Stimulated activated CD8-positive, alpha-beta memory T cell treated with anti-CD3 and anti-CD28 coated beads, Interleukin-2, amount 100 ng/mL, for 48 hours (primary cell): ENCODE results near the gene RMRP.

Experiments used
- DNase-seq, 2 donors: peaks; one replicate each; pipeline ENCODE4 v3.0.0-alpha.2; 2020; ENCODE audit warnings: low read depth in 2 of 2

Gene RMRP

DNA sequence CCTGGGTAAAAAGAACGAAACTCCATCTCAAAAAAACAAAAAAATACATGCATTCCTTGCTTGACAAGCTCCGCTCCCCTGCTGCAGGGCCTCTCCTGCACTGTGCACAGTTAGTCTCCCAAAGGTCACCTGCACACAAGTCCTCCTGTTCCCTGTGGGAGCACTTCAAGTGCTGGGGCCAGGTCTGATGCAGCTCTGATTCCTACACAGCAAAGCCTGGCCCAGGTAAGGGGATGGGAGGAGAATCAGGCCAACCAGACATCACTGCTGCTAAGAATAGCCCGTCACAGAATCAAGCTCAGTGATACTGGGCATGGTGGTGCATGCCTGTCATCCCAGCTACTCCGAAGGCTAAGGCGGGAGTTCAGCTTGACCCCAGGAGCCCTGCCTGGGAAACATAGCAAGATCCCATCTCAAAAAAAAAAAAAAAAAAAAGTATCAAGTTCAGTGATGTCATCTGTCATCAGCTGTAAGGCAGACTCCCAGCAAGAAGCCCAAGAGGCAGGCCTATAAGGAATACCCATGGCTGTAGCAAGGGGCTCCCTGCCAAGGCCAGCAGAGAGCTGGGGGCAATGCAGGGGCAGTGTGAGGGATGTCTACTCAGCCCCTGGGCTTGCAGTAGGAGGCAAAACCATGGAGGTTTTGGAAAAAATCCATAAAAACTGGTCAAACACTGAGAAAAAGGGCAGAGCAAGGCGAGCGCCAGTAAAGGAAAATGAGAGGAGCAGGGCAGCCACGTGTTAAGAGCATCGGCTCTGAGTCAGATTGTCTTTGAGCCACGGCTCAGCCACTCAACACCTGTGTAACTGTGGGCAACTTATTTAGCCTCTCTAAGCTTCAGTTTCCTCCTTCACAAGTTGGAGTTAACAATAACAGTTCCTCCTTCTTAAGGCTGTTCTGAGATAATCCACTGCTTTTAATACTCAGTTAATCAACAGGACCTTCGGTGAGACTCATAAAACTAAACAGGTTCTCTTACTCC lies 28.7 kb upstream of the RMRP start:
- no peak for DNase-seq

DNA sequence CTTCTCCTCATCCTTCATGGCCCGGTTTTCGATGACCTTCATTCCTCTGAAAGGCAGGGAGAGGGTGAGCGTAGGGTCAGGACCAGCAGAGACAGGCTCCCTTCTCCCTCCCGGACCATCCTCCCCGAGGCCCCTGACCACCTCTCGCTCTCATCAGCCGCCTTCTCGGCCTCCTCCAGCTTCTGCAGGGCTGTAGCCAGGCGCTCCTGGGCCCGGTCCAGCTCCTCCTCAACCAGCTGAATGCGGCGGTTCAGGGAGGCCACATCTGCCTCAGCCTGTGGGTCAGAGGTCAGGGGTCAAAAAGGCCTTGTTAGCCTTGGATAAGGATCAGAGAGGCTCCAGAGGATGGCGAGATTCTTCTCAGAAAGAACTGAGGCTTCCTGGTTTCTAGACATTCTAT lies 27.7 kb upstream of the RMRP start:
- no peak for DNase-seq

DNA sequence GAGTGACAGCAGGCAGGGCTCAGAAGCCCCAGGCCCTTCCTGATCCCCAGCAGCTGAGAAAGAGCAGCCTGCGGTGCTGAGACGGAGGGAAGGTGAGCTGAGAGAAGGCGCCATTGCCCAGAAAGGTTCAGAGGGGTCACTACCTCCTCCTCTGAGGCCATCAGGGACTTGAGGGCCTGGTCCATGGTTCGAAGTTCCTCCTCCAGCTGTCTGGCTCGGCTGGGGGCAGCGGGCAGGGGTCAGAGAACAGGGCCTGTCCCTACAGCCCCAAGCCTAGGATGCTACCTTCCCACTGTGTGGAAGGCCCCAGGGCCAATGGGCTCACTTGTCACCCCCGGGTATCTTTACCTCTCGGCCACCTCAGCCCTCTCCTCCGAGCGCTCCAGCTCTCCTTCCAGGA lies 27.1 kb upstream of the RMRP start:
- DNase-seq: no peak

DNA sequence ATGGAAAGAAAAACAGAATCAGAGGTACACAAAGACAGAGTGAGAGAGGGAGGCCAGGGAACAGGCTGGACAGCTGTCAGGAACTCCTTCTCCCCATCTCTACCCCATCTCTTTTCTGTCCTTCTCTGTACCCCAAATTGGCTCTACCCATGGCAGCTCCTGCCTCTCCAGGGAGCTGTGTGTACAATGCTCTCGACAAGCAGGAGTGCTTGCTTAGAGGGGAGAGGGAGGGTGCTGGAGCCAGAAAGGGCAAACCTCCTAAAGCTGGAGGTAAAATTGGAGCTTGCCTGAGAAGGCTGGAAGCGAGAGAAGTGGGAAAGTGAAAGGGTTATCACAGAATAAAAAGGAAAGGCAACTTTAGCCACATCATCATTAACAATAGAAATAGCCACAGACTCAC lies 25.5 kb upstream of the RMRP start:
- no peak for DNase-seq

DNA sequence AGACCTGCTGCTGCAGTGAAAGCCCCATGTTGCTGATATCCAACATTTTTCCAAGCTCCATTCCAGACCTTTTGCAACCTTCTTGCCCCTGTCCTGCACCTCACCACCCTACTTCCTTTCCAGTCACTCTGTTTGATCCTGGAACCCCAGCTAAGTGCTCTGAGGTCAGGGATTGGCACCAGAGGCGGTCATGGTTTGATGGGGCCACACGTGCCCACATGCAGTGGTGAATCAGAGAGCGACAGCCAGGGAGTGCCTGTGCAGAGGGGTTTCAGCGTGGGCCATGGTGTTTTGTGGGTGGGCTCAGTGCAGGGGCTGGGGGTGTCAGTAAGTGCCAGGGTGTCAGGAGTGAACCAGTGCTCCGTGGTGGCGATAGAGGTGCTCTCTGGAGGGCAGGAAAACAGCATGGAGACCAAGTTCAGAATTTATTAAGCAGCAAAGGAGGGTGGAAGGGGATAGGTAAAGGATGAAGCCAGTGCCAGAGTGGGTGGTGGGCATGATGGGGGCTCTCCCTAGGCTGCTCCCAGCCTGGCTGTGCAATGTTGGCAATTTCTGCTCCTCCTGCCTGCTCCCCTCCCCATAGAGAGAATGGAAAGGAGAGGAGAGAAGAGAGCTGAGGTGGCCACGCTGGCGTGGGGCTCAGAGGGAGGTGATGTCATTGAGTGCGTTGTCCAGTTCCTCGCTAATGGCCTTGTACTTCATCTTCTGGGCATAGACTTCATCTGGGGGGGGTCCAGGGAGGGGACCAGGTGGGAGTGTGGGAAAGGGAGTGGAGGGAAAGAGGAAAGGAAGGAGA lies 24.9 kb upstream of the RMRP start:
- DNase-seq: no peak

DNA sequence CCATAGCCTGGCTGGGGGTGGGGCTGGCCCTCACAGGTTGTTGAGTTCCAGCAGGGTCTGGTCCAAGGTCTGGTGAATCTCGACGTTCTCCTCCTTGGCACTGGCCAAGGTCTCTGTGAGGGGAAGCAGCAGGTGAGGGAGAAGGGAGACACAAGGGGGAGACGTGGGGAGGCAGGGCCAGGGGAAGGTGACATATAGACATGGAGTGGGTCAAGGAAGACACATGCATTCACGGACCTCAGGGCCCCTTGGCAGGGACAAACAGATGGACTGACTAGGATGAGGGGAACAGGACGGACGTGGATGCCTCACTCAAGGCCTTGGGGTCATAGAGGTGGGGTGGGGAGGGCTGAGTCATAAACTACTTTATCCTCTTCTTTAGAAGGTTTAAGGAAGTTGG lies 24.2 kb upstream of the RMRP start:
- no peak for DNase-seq

DNA sequence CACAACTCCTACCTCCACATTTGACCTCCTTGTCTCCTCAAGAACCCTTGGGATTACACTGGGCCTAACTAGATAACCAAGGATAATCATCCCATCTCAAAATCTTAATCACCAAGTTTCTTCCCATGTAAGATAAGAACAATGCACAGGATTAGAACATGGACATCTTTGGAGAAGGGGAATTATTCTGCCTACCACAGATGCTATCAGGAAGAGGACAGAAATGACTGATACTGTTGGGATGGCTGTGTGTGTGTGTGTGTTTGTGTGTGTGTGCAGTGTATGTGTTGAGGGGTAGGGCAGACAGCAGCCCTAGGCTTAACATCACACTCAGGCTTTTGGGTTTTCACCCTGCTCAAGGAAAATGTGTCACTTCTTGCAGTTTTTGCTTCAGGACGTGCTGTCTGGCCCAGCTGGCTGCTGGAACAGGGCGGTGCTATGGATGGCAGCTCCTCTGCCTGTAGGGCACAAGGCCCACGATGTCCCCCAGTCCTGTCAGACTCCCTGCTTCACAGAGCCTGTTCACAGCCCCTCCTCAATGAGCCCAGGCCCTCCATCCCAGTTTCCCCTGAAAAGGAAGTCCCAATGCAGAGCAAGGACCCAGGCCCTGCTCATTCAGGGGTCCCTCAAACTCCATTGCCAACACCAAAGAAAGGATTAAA lies 23.7 kb upstream of the RMRP start:
- DNase-seq: no peak

DNA sequence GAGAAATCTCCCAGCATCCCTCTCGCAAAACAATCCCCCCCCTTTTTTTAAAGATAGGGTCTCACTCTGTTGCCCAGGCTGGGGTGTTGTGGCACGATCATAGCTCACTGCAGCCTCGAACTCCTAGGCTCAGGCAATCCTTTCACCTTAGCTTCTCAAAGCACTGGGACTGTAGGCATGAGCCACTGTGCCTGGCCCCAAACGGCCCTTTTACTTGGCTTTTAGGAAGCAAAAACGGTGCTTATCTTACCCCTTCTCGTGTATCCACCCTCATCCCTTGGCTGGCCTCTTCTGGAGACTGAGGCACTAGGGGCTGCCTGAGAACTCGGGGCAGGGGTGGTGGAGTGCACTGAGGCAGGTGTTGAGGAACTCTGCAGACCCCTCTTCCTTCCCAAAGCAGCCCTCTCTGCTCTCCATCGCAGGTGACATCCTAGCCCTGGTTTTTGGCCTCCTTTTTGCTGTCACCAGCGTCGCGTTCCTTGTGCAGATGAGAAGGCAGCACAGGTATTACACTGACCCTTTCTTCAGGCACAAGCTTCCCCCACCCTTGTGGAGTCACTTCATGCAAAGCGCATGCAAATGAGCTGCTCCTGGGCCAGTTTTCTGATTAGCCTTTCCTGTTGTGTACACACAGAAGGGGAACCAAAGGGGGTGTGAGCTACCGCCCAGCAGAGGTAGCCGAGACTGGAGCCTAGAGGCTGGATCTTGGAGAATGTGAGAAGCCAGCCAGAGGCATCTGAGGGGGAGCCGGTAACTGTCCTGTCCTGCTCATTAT lies 22.7 kb upstream of the RMRP start:
- no peak for DNase-seq

DNA sequence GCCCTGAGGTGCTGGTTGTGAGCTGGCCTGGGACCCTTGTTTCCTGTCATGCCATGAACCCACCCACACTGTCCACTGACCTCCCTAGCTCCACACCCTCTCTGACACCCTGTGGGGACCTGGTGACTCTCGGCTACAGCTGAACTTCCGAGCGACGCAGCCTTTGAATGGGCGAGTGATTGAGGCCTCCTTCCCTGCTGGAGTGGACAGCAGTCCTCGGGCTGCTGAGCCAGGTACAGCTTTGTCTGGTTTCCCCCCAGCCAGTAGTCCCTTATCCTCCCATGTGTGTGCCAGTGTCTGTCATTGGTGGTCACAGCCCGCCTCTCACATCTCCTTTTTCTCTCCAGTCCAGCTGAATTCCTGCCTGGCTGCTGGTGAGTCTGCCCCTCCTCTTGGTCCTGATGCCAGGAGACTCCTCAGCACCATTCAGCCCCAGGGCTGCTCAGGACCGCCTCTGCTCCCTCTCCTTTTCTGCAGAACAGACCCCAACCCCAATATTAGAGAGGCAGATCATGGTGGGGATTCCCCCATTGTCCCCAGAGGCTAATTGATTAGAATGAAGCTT lies 22.0 kb upstream of the RMRP start:
- no peak for DNase-seq

DNA sequence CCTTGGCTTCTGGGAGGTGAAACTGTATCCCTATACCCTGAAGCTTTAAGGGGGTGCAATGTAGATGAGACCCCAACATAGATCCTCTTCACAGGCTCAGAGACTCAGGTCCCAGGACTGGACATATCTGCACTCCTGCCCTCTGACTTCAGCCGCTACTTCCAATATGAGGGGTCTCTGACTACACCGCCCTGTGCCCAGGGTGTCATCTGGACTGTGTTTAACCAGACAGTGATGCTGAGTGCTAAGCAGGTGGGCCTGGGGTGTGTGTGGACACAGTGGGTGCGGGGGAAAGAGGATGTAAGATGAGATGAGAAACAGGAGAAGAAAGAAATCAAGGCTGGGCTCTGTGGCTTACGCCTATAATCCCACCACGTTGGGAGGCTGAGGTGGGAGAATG lies 21.3 kb upstream of the RMRP start:
- no peak for DNase-seq

DNA sequence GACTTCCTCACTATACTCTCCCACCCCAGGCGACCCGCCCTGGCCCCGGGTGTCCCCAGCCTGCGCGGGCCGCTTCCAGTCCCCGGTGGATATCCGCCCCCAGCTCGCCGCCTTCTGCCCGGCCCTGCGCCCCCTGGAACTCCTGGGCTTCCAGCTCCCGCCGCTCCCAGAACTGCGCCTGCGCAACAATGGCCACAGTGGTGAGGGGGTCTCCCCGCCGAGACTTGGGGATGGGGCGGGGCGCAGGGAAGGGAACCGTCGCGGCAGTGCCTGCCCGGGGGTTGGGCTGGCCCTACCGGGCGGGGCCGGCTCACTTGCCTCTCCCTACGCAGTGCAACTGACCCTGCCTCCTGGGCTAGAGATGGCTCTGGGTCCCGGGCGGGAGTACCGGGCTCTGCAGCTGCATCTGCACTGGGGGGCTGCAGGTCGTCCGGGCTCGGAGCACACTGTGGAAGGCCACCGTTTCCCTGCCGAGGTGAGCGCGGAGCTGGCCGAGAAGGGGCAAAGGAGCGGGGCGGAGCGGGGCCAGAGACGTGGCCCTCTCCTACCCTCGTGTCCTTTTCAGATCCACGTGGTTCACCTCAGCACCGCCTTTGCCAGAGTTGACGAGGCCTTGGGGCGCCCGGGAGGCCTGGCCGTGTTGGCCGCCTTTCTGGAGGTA lies 18.0 kb upstream of the RMRP start:
- no peak for DNase-seq

DNA sequence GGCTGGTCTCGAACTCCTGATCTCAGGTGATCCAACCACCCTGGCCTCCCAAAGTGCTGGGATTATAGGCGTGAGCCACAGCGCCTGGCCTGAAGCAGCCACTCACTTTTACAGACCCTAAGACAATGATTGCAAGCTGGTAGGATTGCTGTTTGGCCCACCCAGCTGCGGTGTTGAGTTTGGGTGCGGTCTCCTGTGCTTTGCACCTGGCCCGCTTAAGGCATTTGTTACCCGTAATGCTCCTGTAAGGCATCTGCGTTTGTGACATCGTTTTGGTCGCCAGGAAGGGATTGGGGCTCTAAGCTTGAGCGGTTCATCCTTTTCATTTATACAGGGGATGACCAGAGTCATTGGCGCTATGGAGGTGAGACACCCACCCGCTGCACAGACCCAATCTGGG lies 17.4 kb upstream of the RMRP start:
- DNase-seq: no peak

DNA sequence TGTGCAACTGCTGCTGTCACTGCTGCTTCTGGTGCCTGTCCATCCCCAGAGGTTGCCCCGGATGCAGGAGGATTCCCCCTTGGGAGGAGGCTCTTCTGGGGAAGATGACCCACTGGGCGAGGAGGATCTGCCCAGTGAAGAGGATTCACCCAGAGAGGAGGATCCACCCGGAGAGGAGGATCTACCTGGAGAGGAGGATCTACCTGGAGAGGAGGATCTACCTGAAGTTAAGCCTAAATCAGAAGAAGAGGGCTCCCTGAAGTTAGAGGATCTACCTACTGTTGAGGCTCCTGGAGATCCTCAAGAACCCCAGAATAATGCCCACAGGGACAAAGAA lies 16.2 kb upstream of the RMRP start:
- DNase-seq: no peak

DNA sequence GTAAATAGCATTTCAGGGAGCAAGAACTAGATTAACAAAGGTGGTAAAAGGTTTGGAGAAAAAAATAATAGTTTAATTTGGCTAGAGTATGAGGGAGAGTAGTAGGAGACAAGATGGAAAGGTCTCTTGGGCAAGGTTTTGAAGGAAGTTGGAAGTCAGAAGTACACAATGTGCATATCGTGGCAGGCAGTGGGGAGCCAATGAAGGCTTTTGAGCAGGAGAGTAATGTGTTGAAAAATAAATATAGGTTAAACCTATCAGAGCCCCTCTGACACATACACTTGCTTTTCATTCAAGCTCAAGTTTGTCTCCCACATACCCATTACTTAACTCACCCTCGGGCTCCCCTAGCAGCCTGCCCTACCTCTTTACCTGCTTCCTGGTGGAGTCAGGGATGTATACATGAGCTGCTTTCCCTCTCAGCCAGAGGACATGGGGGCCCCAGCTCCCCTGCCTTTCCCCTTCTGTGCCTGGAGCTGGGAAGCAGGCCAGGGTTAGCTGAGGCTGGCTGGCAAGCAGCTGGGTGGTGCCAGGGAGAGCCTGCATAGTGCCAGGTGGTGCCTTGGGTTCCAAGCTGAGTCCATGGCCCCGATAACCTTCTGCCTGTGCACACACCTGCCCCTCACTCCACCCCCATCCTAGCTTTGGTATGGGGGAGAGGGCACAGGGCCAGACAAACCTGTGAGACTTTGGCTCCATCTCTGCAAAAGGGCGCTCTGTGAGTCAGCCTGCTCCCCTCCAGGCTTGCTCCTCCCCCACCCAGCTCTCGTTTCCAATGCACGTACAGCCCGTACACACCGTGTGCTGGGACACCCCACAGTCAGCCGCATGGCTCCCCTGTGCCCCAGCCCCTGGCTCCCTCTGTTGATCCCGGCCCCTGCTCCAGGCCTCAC lies 15.6 kb upstream of the RMRP start, which contains the start of gene CA9:
CA9 (plus strand) TSS at position 797 of the 893 bp plus-strand sequence; CDS start at position 829, 32 bp downstream.
- no peak for DNase-seq

DNA sequence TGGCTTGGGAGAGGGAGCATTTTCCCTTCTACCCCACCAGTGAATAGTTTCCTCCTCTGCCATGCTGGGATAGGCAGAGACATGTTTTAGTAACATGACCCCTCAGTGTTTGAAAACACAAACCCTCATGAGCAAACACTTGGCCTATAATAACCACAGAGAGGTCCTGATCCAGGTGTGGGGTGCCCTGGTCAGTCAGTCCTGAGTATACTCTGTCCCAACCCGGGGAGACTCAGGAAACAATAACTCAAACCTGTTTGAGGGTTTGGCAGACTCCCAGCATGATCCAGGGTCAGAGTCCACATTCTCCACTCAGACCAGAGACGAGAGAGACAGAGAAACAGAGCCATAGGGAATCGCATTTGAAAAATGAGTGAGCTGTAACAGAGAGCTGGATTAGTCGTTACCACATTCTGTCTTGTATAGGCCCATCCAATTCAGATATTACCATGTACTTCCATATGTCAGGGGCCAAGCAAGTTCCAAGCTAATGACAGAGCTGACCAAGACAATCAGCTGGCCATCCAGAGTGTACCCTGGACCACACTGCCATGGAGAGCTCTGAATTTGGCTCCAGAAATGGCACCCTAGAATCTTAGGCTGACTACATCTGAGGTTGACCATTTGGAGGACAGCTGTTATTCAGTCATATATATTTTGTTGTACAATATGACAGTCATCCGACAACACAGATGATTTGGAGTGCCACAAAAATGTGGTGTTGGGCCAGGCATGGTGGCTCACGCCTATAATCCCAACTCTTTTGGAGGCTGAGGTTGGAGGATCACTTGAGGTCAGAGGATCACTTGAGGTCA lies 11.7 kb upstream of the RMRP start:
- no peak for DNase-seq

DNA sequence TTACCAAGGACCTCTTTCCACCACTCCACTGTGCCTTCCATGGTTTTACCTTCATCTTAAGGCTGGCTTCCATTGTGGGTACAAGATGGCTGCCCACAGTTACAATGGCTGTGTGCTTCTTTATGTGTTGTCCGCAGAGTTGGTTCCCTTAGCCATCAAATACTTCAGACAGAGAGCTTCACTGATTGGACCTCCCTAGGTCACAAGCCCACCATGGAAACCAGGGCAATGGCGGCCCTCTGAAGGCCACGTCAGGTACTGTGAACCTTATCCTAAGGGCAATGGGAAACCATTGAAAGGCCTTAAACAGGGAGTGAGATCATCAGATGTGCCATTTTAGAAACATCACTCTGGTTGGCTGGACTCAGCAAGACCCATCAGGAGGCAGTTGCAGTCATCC lies 10.1 kb upstream of the RMRP start:
- DNase-seq: no peak

DNA sequence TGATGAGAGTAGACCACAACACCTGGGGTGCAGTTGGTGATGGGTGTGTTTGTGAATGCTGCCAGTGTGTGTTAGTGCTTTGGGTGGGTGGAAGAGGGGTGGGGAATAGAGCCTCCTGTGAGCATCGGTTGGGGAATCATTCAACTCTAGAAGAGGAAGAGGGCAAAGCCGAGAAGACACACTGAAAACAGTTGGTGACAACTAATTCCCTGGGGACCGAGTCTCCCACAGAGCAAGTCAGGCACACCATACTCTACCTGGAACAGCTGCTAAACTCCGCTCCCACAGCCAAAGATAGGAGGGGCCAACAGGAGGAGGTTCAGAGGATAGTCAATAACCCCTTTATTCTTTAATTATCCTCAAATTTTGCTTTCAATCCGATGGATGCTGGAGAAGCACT lies 8.7 kb upstream of the RMRP start:
- DNase-seq: no peak

DNA sequence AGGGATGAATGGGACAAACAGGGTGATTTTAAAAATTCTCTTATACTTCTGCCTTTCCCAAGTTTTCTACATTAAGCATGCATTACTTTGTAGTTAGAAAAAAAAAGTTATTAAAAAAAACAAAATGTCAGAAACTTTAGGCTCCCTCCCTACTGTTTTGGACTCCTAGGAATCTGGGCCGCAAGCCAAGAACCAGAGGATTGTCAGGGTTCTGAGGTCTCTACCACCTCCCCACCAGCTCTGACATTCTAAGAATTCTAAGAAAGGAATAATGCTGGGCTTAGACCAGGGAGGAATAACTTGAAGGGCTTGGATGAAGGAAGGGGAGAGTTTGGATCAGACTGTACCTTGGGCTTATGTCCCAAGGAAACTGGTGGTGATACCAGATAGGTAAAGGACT lies 8.2 kb upstream of the RMRP start:
- no peak for DNase-seq

DNA sequence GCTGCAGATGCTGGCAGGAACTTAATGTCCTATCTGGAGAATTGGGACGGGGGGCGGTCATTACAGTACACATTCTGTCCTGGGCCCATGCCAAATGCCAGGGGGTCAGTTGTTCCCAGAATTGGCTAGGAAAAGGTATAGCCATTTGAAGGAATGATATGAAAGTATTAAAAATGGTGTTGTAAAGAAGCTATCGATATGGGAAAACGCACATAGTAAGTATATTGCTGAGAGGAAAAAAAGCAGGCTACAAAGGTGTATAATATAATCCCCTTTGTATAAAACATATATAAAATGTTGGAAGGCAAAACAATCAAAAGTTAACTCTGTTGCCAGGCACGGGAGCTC lies 7.6 kb upstream of the RMRP start:
- no peak for DNase-seq
